ENCODE measurements around the gene SSU72.
"Not testable (repeated sequence)": the region's sequence is repeated elsewhere in the genome, so short reads cannot be mapped to it uniquely, and the experiment has no call there.

- not testable (repeated sequence) for TF ChIP-seq CTCF (conservative IDR thresholded peaks at IDR 0.05; ENCODE audit: low read depth, low read length); EZH2 (IDR thresholded peaks at IDR 0.05; ENCODE audit: borderline replicate concordance, low read depth, low read length, poor library complexity, severe bottlenecking)
These were observed 41.3 kb downstream of the SSU72 start for GRCh38 chr1:1533176-1533893.
